HCT116 (cell line): ENCODE measurements around the gene ACTG1. TPM values are rescaled to one million over a fixed set of nuclear protein-coding genes. Genes with fewer than 3 reads are reported as not detected.

Source experiments
- ATAC-seq: fragments of 200-7000 bp; cut with Tn5 transposase; 2 replicates; pipeline ENCODE4 v1.9.1; 2020; ENCODE audit warnings: mild to moderate bottlenecking, moderate library complexity
- BruUV-seq: library from RNA; stranded (reverse); fragments of 400-500 nt; replicated peaks from 2 replicates; lab custom pipeline; 2021; lab: Mats Ljungman, UMichigan
- CTCF ChIA-PET: fragments of 300-600 bp; sonication (Branson Sonifier 250); formaldehyde crosslinking; loops from one replicate; lab custom pipeline; 2021; ENCODE audit warnings: antibody characterized with exemption; lab: Charles Lee
- POLR2A ChIA-PET: fragments of 300-600, 350-600 bp; sonication (Branson Sonifier 250); formaldehyde crosslinking; loops from one replicate; lab custom pipeline; 2021; ENCODE audit warnings: antibody characterized with exemption; lab: Charles Lee
- RAD21 ChIA-PET, 2 experiments: fragments of 300-600 bp; sonication (Branson Sonifier 250); formaldehyde crosslinking; loops; one replicate each; lab custom pipeline; 2023; ENCODE audit warnings: low total read pairs in 2 of 2; ENCODE audit not compliant: uncharacterized antibody in 2 of 2, unreplicated experiment in 2 of 2, low non-redundant PET in 1 of 2; lab: Charles Lee
- DNase-seq: peaks from one replicate; pipeline ENCODE4 v3.0.0-alpha.2; 2010; ENCODE audit warnings: low read depth, low spot score
- H2AFZ ChIP-seq: fragments of 200-600 bp; shearing (Covaris generic), sonication (generic); 2 replicates; pipeline ENCODE4 v1.6.1; 2017; ENCODE audit warnings: low read depth, mixed run types, mixed read lengths, antibody characterized with exemption, low read length; ENCODE audit not compliant: poor library complexity, severe bottlenecking
- H3K27ac ChIP-seq: 2 replicates; pipeline ENCODE4 v1.5.1; 2012; ENCODE audit warnings: low read depth, low read length
- H3K27me3 ChIP-seq: fragments of 200-600 bp; sonication (generic); 2 replicates; pipeline ENCODE4 v1.6.1; 2016; ENCODE audit warnings: mixed run types, low read length, mixed read lengths; ENCODE audit not compliant: insufficient read depth
- H3K36me3 ChIP-seq, 2 experiments: fragments of 200-500 bp in 1 of 2; fragments of 200-600 bp in 1 of 2; sonication (Bioruptor generic) in 1 of 2; sonication (generic) in 1 of 2; 2 replicates each; pipeline versions ENCODE4 v1.5.1 to v1.6.1; 2014 to 2016; ENCODE audit warnings: low read length in 2 of 2, inconsistent platforms in 1 of 2, mixed read lengths in 1 of 2, mixed run types in 1 of 2; ENCODE audit not compliant: insufficient read depth in 2 of 2, control insufficient read depth in 1 of 2
- H3K4me1 ChIP-seq, 2 experiments: fragments of 200-600 bp in 1 of 2; sonication (generic) in 1 of 2; 2 replicates each; pipeline versions ENCODE4 v1.5.1 to v1.6.1; 2012 to 2017; ENCODE audit warnings: low read length in 2 of 2, inconsistent platforms in 1 of 2, mild to moderate bottlenecking in 1 of 2, mixed read lengths in 1 of 2, mixed run types in 1 of 2, moderate library complexity in 1 of 2; ENCODE audit not compliant: insufficient read depth in 2 of 2, control insufficient read depth in 1 of 2
- H3K4me2 ChIP-seq: fragments of 200-600 bp; sonication (generic); 2 replicates; pipeline ENCODE4 v1.6.1; 2017; ENCODE audit warnings: mixed run types, low read length, mixed read lengths
- H3K4me3 ChIP-seq, 2 experiments: fragments of 200-600 bp in 1 of 2; sonication (generic) in 1 of 2; replicated peaks in 1 of 2; 2 replicates each; pipeline ENCODE4 v1.5.1; 2011 to 2016; ENCODE audit warnings: low read length in 2 of 2, control low read depth in 1 of 2, low read depth in 1 of 2, mild to moderate bottlenecking in 1 of 2, mixed read lengths in 1 of 2, mixed run types in 1 of 2
- H3K79me2 ChIP-seq: fragments of 200-600 bp; sonication (generic); 2 replicates; pipeline ENCODE4 v1.6.1; 2017; ENCODE audit warnings: mild to moderate bottlenecking, mixed run types, low read length, moderate library complexity, mixed read lengths; ENCODE audit not compliant: insufficient read depth
- H3K9ac ChIP-seq: fragments of 200-600 bp; sonication (generic); 2 replicates; pipeline ENCODE4 v1.6.1; 2016; ENCODE audit warnings: low read length, mixed read lengths
- H3K9me2 ChIP-seq: fragments of 200-600 bp; sonication (generic), shearing (Covaris generic); 2 replicates; pipeline ENCODE4 v1.6.1; 2017; ENCODE audit warnings: mixed run types, mild to moderate bottlenecking, moderate library complexity; ENCODE audit not compliant: insufficient read depth
- H3K9me3 ChIP-seq, 2 experiments: fragments of 200-500 bp in 1 of 2; fragments of 200-600 bp in 1 of 2; sonication (Bioruptor generic) in 1 of 2; sonication (generic) in 1 of 2; 2 replicates each; pipeline ENCODE4 v1.6.1; 2014 to 2017; ENCODE audit warnings: low read length in 2 of 2, mixed read lengths in 2 of 2, inconsistent platforms in 1 of 2, low read depth in 1 of 2, mild to moderate bottlenecking in 1 of 2, mixed run types in 1 of 2, moderate library complexity in 1 of 2; ENCODE audit not compliant: control insufficient read depth in 1 of 2, insufficient read depth in 1 of 2
- H4K20me1 ChIP-seq: fragments of 200-600 bp; sonication (generic), shearing (Covaris generic); 2 replicates; pipeline ENCODE4 v1.6.1; 2017; ENCODE audit warnings: mixed run types, mild to moderate bottlenecking, moderate library complexity; ENCODE audit not compliant: insufficient read depth
- ATF3 ChIP-seq: IDR thresholded peaks from 2 replicates; pipeline ENCODE4 v1.6.1; 2012
- CTCF ChIP-seq, 3 experiments: fragments of 200-600 bp in 1 of 3; sonication (generic) in 1 of 3; IDR thresholded peaks in 2 of 3; conservative IDR thresholded peaks in 1 of 3; 2 replicates each; pipeline ENCODE4 v1.5.1; 2012 to 2017; ENCODE audit warnings: low read depth in 2 of 3, low read length in 2 of 3, antibody characterized with exemption in 1 of 3, borderline replicate concordance in 1 of 3, control low read depth in 1 of 3, mild to moderate bottlenecking in 1 of 3, mixed read lengths in 1 of 3, mixed run types in 1 of 3, moderate library complexity in 1 of 3; ENCODE audit not compliant: insufficient read depth in 1 of 3
- EGR1 ChIP-seq: IDR thresholded peaks from 2 replicates; pipeline ENCODE4 v1.6.1; 2012; ENCODE audit warnings: low read depth
- ELF1 ChIP-seq: IDR thresholded peaks from 2 replicates; pipeline ENCODE4 v1.6.1; 2012; ENCODE audit warnings: low read depth, borderline replicate concordance
- EZH2 ChIP-seq: fragments of 200-600 bp; sonication (generic); IDR thresholded peaks from 2 replicates; pipeline ENCODE4 v1.6.1; 2017; ENCODE audit warnings: antibody characterized with exemption, mixed run types
- EZH2phosphoT487 ChIP-seq: fragments of 200-600 bp; IDR thresholded peaks from 2 replicates; pipeline ENCODE4 v1.6.1; 2018; ENCODE audit warnings: antibody characterized with exemption, borderline replicate concordance
- FOSL1 ChIP-seq: IDR thresholded peaks from 2 replicates; pipeline ENCODE4 v1.6.1; 2012; ENCODE audit warnings: low read depth
- JUND ChIP-seq: IDR thresholded peaks from 2 replicates; pipeline ENCODE4 v1.6.1; 2012
- MAX ChIP-seq: IDR thresholded peaks from 2 replicates; pipeline ENCODE4 v1.6.1; 2012
- POLR2A ChIP-seq: IDR thresholded peaks from 2 replicates; pipeline ENCODE4 v1.7.0; 2011; ENCODE audit warnings: borderline replicate concordance; ENCODE audit not compliant: insufficient read depth, insufficient read length; ENCODE audit errors: extremely low read depth
- RAD21 ChIP-seq: IDR thresholded peaks from 2 replicates; pipeline ENCODE4 v1.6.1; 2012; ENCODE audit warnings: low read depth, mild to moderate bottlenecking
- REST ChIP-seq: IDR thresholded peaks from 2 replicates; pipeline ENCODE4 v1.6.1; 2012; ENCODE audit warnings: low read depth
- SP1 ChIP-seq: IDR thresholded peaks from 2 replicates; pipeline ENCODE4 v1.6.1; 2012; ENCODE audit warnings: low read depth
- SRF ChIP-seq: IDR thresholded peaks from 2 replicates; pipeline ENCODE4 v1.6.1; 2012; ENCODE audit warnings: low read depth
- TCF7L2 ChIP-seq: IDR thresholded peaks from 2 replicates; pipeline ENCODE4 v1.7.0; 2011; ENCODE audit warnings: borderline replicate concordance, inconsistent platforms; ENCODE audit not compliant: insufficient read depth, insufficient read length; ENCODE audit errors: extremely low read depth
- ZFX ChIP-seq: fragments of 450-650 bp; IDR thresholded peaks from 2 replicates; pipeline ENCODE4 v1.6.1; 2017
- ZNF274 ChIP-seq: fragments of 200-500 bp; sonication (Bioruptor generic); IDR thresholded peaks from 2 replicates; pipeline ENCODE4 v1.6.1; 2014; ENCODE audit warnings: mild to moderate bottlenecking, low read depth, low read length, inconsistent platforms
- intact Hi-C: fragments of 100-400 bp; cut with micrococcal nuclease; formaldehyde crosslinking; loops from 2 replicates; pipeline ENCODE4 v1.10.0; 2022
- total RNA-seq: library from RNA; stranded (reverse); gene quantifications from one replicate; pipeline ENCODE4 v1.2.1, GENCODE V29; 2021; ENCODE audit not compliant: unreplicated experiment

Gene ACTG1
- total RNA-seq, 1 experiment from 2014 or later, result 6,223 TPM

- no peak overlapping the region for H3K9ac ChIP-seq
- no peak overlapping the region; the same call in 1 of the 2 replicates for H3K27ac ChIP-seq
- DNase-seq, result no peak
- BruUV-seq, result no TSS peak
- H3K9me3 ChIP-seq, result no peaks in the 10 kb centered on the region
- no peak overlapping the region for H2AFZ ChIP-seq
- intact Hi-C loops, result no loop called here
- H3K4me1 ChIP-seq, result peaks cover 0 to 7% of the 10 kb centered on the region in 2 experiments; a peak in 1 of 4 replicates
- no peaks in the 10 kb centered on the region for H3K9me2 ChIP-seq
- ChIA-PET RAD21 (no interaction called here), POLR2A (no interaction called here), CTCF (no interaction called here)
- peaks cover 12 to 25% of the 10 kb centered on the region in 2 experiments for H3K36me3 ChIP-seq
- no peak overlapping the region for H3K4me2 ChIP-seq
- ATAC-seq, result no peak
- no peak overlapping the region for H3K4me3 ChIP-seq
- no peaks in the 10 kb centered on the region for H3K27me3 ChIP-seq
- TF ChIP-seq FOSL1, result no peak
- no peak for TF ChIP-seq TCF7L2
- TF ChIP-seq JUND, result peak; percentile 6; the same call in 1 of the 2 replicates
- H4K20me1 ChIP-seq, result no peaks in the 10 kb centered on the region
- no peaks in the 10 kb centered on the region for H3K79me2 ChIP-seq
These were observed 28.5 kb upstream of the ACTG1 start for GRCh38 chr17:81541123-81541522.

GRCh38 chr17:81540676-81541027, 28.1 kb upstream of the ACTG1 start:
- TF ChIP-seq ZFX (no peak), EZH2phosphoT487 (no peak), MAX (no peak), RAD21 (no peak), SRF (no peak), POLR2A (no peak), EZH2 (no peak), SP1 (no peak), ZNF274 (no peak), REST (no peak), ELF1 (no peak), EGR1 (no peak), TCF7L2 (no peak), CTCF (IDR thresholded peaks at IDR 0.05 in 2 of 3, conservative IDR thresholded peaks at IDR 0.05 in 1 of 3; ENCODE audit: borderline replicate concordance in 1 of 3, insufficient read depth in 1 of 3, low read depth in 2 of 3, low read length in 2 of 3) (no peak), ATF3 (no peak)
- Histone ChIP-seq H3K27ac (no peak overlapping the region; the same call in 1 of the 2 replicates), H3K4me1 (peaks cover 0 to 7% of the 10 kb centered on the region in 2 experiments; a peak in 1 of 4 replicates), H4K20me1 (no peaks in the 10 kb centered on the region), H2AFZ (no peak overlapping the region), H3K9me3 (no peaks in the 10 kb centered on the region), H3K4me3 (no peak overlapping the region), H3K27me3 (no peaks in the 10 kb centered on the region), H3K36me3 (peaks cover 8 to 21% of the 10 kb centered on the region in 2 experiments), H3K9ac (no peak overlapping the region), H3K9me2 (no peaks in the 10 kb centered on the region), H3K79me2 (no peaks in the 10 kb centered on the region), H3K4me2 (no peak overlapping the region)
- no peak for ATAC-seq
- CTCF ChIA-PET, result interaction anchor here (0.7 kb wide), 1 partner anchor 22 kb away, joined by 3 read pairs; no protein-coding TSS in a partner anchor
- POLR2A ChIA-PET, result interaction anchor here (1.1 kb wide), 1 partner anchor 31 kb away, joined by 3 read pairs; no protein-coding TSS in a partner anchor
- RAD21 ChIA-PET, result no interaction called here
- no TSS peak for BruUV-seq
- intact Hi-C loops, result no loop called here
- no peak for DNase-seq
